Heart left ventricle (tissue), 13 donors: ENCODE measurements around the gene WSCD1.

ENCODE experiments used
- POLR2A ChIP-seq, 2 donors: fragments of 450-650 bp; IDR thresholded peaks; one replicate each; pipeline ENCODE4 v1.6.1; 2017; ENCODE audit warnings: antibody characterized with exemption in 2 of 2, mild to moderate bottlenecking in 2 of 2, moderate library complexity in 2 of 2
- TF ChIP-seq, protein P1 (sequence below), 12 donors: fragments of 200-600 bp; sonication (generic) in 4 of 12; IDR thresholded peaks; one replicate each; pipeline versions ENCODE4 v1.5.0 to v1.8.0; 2018 to 2022; ENCODE audit warnings: antibody characterized with exemption in 12 of 12, mild to moderate bottlenecking in 5 of 12
- donor health status: ischemic (EF 13 %, LVEDD 7.1; RV severe dilation, severe dysfunction).
- donor health status: DM: no; HTN: yes; CAD: no.
- donor health status: DM: no; HTN: no; CAD: no.
- donor health status: ischemic (EF 25% LVEDD 6.9; RV normal size, moderate dysfunction).
- donor health status: ischemic (EF 25% LVEDD 5.7; RV mildly dilated, moderate dysfunction).
- donor health status: ischemic (EF 35%, LVEDD 5.7; RV mildly dilated, moderate dysfunction).
- donor health status: nonischemic (EF 11% LVEDD 7.7; RV severe dilation, severe dysfunction).
- donor health status: DM: yes; HTN: yes; CAD: no.
- donor health status: PGD.
- donor health status: ischemic (EF 29% LVEDD 5.4; RV normal size, mild dysfunction).
- donor health status: nonischemic (EF 23%, LVEDD 6.1; RV moderate dilation, normal function).

DNA sequence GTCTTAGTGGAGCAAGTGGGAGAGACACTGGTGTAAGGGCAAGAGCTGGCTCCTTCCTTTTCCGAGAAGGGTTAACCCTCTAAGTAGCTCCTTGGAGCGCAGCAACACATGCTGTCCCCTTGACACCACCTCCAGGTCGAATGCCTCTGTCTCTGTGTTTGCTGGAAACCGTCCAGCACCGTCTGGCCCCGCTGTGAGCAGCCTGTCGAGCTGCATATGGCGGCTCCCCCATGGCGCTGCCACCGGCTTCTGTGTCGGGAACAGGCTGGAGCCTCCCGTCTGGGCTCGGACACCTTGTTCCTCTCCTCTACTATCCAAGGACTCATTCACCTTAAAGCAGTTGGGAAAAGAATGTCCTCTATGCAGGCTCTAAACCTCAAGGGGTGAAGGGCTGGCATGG is 28.9 kb upstream of the WSCD1 start:
- TF ChIP-seq, protein P1, sequence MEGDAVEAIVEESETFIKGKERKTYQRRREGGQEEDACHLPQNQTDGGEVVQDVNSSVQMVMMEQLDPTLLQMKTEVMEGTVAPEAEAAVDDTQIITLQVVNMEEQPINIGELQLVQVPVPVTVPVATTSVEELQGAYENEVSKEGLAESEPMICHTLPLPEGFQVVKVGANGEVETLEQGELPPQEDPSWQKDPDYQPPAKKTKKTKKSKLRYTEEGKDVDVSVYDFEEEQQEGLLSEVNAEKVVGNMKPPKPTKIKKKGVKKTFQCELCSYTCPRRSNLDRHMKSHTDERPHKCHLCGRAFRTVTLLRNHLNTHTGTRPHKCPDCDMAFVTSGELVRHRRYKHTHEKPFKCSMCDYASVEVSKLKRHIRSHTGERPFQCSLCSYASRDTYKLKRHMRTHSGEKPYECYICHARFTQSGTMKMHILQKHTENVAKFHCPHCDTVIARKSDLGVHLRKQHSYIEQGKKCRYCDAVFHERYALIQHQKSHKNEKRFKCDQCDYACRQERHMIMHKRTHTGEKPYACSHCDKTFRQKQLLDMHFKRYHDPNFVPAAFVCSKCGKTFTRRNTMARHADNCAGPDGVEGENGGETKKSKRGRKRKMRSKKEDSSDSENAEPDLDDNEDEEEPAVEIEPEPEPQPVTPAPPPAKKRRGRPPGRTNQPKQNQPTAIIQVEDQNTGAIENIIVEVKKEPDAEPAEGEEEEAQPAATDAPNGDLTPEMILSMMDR (IDR thresholded peaks at IDR 0.05): no peak
- TF ChIP-seq POLR2A (IDR thresholded peaks at IDR 0.05): no peak
